A549 (cell line): ENCODE data around the gene MRPL36.

Experiments
- CEBPB ChIP-seq, 2 experiments: fragments of >200 bp in 1 of 2; sonication (Bioruptor Twin) in 1 of 2; formaldehyde crosslinking in 1 of 2; IDR thresholded peaks; 2 replicates each; pipeline ENCODE4 v1.6.1; 2012 to 2016
- CTCF ChIP-seq: fragments of >200 bp; sonication (Bioruptor Twin); formaldehyde crosslinking; IDR thresholded peaks from 3 replicates; pipeline ENCODE4 v1.5.1; 2016
- EP300 ChIP-seq, 2 experiments: fragments of >200 bp; sonication (Bioruptor Twin); formaldehyde crosslinking; IDR thresholded peaks; 2 replicates in 1 of 2; 3 replicates in 1 of 2; pipeline ENCODE4 v1.6.1; 2016 to 2017
- FOXS1 ChIP-seq: fragments of 250-450 bp; sonication (Bioruptor Pico); IDR thresholded peaks from 2 replicates; pipeline ENCODE4 v1.5.0; 2020; ENCODE audit warnings: mild to moderate bottlenecking, moderate library complexity
- GATA3 ChIP-seq: IDR thresholded peaks from 2 replicates; pipeline ENCODE4 v1.6.1; 2012; ENCODE audit warnings: borderline replicate concordance
- JUN ChIP-seq, 2 experiments: fragments of >200 bp; sonication (Bioruptor Twin); formaldehyde crosslinking; IDR thresholded peaks; 2 replicates in 1 of 2; 3 replicates in 1 of 2; pipeline ENCODE4 v1.6.1; 2016 to 2017
- MAFK ChIP-seq: fragments of 450-650 bp; IDR thresholded peaks from 2 replicates; pipeline ENCODE4 v1.6.1; 2014; ENCODE audit not compliant: partially characterized antibody
- MAX ChIP-seq: IDR thresholded peaks from 2 replicates; pipeline ENCODE4 v1.6.1; 2012
- NFE2L2 ChIP-seq: fragments of 150-350 bp; conservative IDR thresholded peaks from 2 replicates; pipeline ENCODE4 v1.6.1; 2014; ENCODE audit warnings: low read length
- POLR2A ChIP-seq: IDR thresholded peaks from 2 replicates; pipeline ENCODE4 v1.6.1; 2012; ENCODE audit warnings: mild to moderate bottlenecking, low read length
- POLR2AphosphoS2 ChIP-seq: conservative IDR thresholded peaks from 2 replicates; pipeline ENCODE4 v1.6.1; 2012; ENCODE audit warnings: low read length, improper control_type of control experiment, inconsistent platforms

GRCh38 chr5:1776831-1777230, 22.8 kb downstream of the MRPL36 start:
- TF ChIP-seq CEBPB (IDR thresholded peaks at IDR 0.05) (no peak), CTCF (no peak), JUN (IDR thresholded peaks at IDR 0.05) (no peak), POLR2A (no peak), FOXS1 (CRISPR knock-in tag) (no peak), NFE2L2 (no peak), EP300 (IDR thresholded peaks at IDR 0.05) (no peak), GATA3 (no peak), MAX (no peak), MAFK (no peak), POLR2AphosphoS2 (no peak)
